ENCODE measurements around the gene WBP1.

- TF ChIP-seq POLR2A (IDR thresholded peaks at IDR 0.05): no peak
- TF ChIP-seq, protein P1, sequence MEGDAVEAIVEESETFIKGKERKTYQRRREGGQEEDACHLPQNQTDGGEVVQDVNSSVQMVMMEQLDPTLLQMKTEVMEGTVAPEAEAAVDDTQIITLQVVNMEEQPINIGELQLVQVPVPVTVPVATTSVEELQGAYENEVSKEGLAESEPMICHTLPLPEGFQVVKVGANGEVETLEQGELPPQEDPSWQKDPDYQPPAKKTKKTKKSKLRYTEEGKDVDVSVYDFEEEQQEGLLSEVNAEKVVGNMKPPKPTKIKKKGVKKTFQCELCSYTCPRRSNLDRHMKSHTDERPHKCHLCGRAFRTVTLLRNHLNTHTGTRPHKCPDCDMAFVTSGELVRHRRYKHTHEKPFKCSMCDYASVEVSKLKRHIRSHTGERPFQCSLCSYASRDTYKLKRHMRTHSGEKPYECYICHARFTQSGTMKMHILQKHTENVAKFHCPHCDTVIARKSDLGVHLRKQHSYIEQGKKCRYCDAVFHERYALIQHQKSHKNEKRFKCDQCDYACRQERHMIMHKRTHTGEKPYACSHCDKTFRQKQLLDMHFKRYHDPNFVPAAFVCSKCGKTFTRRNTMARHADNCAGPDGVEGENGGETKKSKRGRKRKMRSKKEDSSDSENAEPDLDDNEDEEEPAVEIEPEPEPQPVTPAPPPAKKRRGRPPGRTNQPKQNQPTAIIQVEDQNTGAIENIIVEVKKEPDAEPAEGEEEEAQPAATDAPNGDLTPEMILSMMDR (IDR thresholded peaks at IDR 0.05 in 4 of 5, conservative IDR thresholded peaks at IDR 0.05 in 1 of 5): no peak
Measured at GRCh38 chr2:74447230-74447999, 10.8 kb upstream of the WBP1 start.

Data from gastrocnemius medialis (tissue), 4 donors.